ENCODE results near the gene RAB12. TPM values are rescaled to one million over a fixed set of nuclear protein-coding genes. Genes with fewer than 3 reads are reported as not detected.
"Not testable (repeated sequence)": the region's sequence is repeated elsewhere in the genome, so short reads cannot be mapped to it uniquely, and the experiment has no call there.

Gene RAB12
- polyA plus RNA-seq, 1 donor: 27.5 TPM

DNA sequence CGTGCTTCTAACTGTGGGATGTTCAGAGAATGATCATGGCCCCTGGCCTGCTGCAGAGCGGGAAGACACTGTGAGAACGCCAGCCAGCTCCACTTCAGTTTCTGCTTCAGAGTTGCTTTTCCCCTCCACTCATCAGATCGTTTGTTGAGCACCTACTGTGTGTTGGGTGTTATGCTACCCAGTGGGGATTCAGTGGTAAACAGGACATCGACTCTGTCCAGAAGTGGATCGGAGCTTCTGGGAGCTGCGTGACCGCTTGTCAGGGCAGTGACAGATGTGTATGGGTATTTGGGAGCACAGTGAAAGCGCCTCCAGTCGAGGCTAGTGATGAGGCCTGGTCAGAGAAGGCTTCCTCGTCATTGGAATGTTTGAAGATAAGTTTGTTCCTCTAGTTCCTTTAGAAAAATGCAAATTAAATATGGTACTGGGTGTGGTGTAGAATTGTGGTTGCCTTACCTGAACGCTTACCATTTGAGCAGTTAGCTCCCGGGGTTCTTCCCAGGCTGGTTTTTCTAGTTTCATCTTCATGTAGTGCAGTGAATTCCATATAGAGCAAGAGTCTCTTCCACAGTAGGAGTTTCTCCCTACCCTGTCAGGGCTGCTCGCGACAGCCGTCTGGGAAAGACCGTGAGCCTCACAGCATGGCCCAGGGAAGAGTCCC lies 2.8 kb downstream of the RAB12 start:
- peaks cover 16% of the 10 kb centered on the region for H3K27me3 ChIP-seq (ENCODE audit: control insufficient read depth, insufficient read depth, low read length)
- H3K27ac ChIP-seq (ENCODE audit: low read length): no peak overlapping the region
- DNase-seq: no peak
- peaks cover 10% of the 10 kb centered on the region for H3K4me1 ChIP-seq (ENCODE audit: control insufficient read depth, insufficient read depth, low read length)
- no peak overlapping the region for H3K4me3 ChIP-seq (ENCODE audit: low read length)
- H3K9me3 ChIP-seq (ENCODE audit: control insufficient read depth, low read depth, low read length): no peaks in the 10 kb centered on the region
- peaks cover 6% of the 10 kb centered on the region for H3K36me3 ChIP-seq (ENCODE audit: control insufficient read depth, insufficient read depth, low read length)
- WGBS (ENCODE audit: insufficient coverage, low lambda C conversion rate): no CpG with 5 or more reads among the region's 17 CpGs

DNA sequence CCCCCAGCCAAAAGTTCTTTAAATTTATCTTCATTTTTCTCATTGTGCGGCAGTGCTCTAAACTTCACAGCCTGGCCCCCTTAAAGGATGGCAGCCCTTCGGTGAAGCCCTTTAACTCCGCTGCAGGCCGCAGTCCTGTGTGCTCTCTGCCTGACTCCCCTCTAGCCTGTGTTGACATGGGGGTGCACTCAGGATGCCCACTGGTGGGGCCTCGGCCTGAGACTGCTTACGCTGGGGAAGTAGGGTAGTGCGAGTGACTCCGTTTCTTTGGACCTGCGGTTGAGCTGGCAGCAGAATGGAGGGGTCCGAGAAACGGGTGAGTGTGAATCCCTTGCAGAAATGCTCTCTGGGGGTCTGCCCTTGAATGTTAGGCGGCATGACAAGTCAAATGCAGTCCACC lies 5.6 kb downstream of the RAB12 start:
- no CpG with 5 or more reads among the region's 12 CpGs for WGBS (ENCODE audit: insufficient coverage, low lambda C conversion rate)
- Histone ChIP-seq H3K4me3 (ENCODE audit: low read length) (no peak overlapping the region), H3K27ac (ENCODE audit: low read length) (no peak overlapping the region), H3K36me3 (ENCODE audit: control insufficient read depth, insufficient read depth, low read length) (peaks cover 6% of the 10 kb centered on the region), H3K9me3 (ENCODE audit: control insufficient read depth, low read depth, low read length) (no peaks in the 10 kb centered on the region), H3K4me1 (ENCODE audit: control insufficient read depth, insufficient read depth, low read length) (peaks cover 10% of the 10 kb centered on the region), H3K27me3 (ENCODE audit: control insufficient read depth, insufficient read depth, low read length) (no peaks in the 10 kb centered on the region)
- no peak for DNase-seq

DNA sequence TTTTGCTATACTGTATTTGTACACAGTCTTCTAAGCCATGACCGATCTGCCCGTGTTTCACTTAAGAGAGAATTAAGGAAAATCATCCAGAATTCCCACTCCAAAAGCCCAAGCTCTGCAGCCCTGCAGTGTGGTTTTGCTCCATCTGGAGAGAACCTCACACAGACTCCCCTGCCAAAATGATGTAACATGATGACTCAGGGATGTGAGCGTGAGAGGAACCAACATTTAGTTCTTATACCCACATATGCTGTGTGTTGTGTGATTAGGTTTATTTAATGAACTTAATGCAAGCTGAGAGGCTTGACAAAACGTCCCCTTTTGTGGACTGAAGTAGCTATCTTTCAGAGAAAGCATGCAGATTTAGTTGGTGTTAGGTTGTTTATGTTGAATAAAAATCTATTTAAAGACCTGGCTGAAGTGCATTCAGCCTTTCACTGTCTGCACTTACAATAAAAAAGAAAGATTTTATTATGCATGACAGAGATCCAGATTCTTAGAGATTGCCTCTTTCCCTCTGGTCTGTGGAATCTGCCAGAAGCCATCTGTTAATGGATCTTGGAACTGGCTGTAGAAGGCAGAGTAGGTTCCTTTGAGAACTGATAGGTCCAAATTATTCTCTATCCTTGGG lies 6.3 kb downstream of the RAB12 start:
- no peaks in the 10 kb centered on the region for H3K9me3 ChIP-seq (ENCODE audit: control insufficient read depth, low read depth, low read length)
- peak in 1 of 2 donors; percentile 25 for DNase-seq
- peaks cover 6% of the 10 kb centered on the region for H3K36me3 ChIP-seq (ENCODE audit: control insufficient read depth, insufficient read depth, low read length)
- no CpG with 5 or more reads among the region's 4 CpGs for WGBS (ENCODE audit: insufficient coverage, low lambda C conversion rate)
- no peak overlapping the region for H3K27ac ChIP-seq (ENCODE audit: low read length)
- no peak overlapping the region for H3K4me3 ChIP-seq (ENCODE audit: low read length)
- H3K4me1 ChIP-seq (ENCODE audit: control insufficient read depth, insufficient read depth, low read length): peaks cover 7% of the 10 kb centered on the region
- no peaks in the 10 kb centered on the region for H3K27me3 ChIP-seq (ENCODE audit: control insufficient read depth, insufficient read depth, low read length)

DNA sequence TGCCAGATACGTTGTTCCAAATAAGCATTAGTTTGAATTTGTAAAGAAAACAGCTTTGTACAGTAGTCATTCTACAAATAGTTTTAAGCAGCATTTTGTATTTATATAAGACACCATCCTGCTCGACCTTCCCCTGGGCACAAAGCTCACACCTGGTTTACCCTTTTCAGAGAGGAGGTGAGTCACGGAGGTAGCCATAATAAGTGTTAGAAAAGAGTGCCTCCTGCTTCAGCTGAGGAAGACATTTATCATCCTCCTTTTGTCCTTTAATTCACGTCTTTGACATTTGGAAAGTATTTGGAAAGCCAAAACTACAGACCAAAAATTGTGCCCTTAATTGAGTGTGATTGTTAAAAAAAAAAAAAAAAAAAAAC lies 6.8 kb downstream of the RAB12 start:
- H3K36me3 ChIP-seq (ENCODE audit: control insufficient read depth, insufficient read depth, low read length): peaks cover 6% of the 10 kb centered on the region
- no CpG with 5 or more reads among the region's 4 CpGs for WGBS (ENCODE audit: insufficient coverage, low lambda C conversion rate)
- H3K27me3 ChIP-seq (ENCODE audit: control insufficient read depth, insufficient read depth, low read length): no peaks in the 10 kb centered on the region
- H3K27ac ChIP-seq (ENCODE audit: low read length): no peak overlapping the region
- DNase-seq: no peak
- peaks cover 4% of the 10 kb centered on the region for H3K4me1 ChIP-seq (ENCODE audit: control insufficient read depth, insufficient read depth, low read length)
- H3K4me3 ChIP-seq (ENCODE audit: low read length): no peak overlapping the region
- H3K9me3 ChIP-seq (ENCODE audit: control insufficient read depth, low read depth, low read length): no peaks in the 10 kb centered on the region

DNA sequence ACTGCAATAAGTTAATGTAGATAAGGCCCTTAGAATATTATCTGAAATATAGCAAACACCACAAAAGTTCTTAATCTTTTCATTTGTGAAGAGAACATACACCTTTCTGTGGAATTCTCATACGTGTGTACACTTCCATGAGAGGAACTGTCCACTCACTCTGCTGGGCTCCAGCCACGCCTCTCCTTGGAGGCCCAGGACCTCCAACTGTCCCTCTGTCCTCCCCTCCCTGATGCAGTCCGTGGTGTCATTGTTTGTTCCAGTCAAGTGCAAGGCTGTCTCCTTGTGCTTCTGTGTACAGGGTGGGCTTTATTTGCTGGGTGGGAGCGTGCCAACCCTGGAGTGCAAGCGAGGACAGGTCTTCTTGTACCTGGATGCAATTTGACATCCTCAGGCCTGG lies 8.7 kb downstream of the RAB12 start:
- no peak for DNase-seq
- no peak overlapping the region for H3K27ac ChIP-seq (ENCODE audit: low read length)
- H3K4me1 ChIP-seq (ENCODE audit: control insufficient read depth, insufficient read depth, low read length): peaks cover 2% of the 10 kb centered on the region
- no peaks in the 10 kb centered on the region for H3K36me3 ChIP-seq (ENCODE audit: control insufficient read depth, insufficient read depth, low read length)
- H3K4me3 ChIP-seq (ENCODE audit: low read length): no peak overlapping the region
- H3K27me3 ChIP-seq (ENCODE audit: control insufficient read depth, insufficient read depth, low read length): no peaks in the 10 kb centered on the region
- no CpG with 5 or more reads among the region's 5 CpGs for WGBS (ENCODE audit: insufficient coverage, low lambda C conversion rate)
- H3K9me3 ChIP-seq (ENCODE audit: control insufficient read depth, low read depth, low read length): no peaks in the 10 kb centered on the region

DNA sequence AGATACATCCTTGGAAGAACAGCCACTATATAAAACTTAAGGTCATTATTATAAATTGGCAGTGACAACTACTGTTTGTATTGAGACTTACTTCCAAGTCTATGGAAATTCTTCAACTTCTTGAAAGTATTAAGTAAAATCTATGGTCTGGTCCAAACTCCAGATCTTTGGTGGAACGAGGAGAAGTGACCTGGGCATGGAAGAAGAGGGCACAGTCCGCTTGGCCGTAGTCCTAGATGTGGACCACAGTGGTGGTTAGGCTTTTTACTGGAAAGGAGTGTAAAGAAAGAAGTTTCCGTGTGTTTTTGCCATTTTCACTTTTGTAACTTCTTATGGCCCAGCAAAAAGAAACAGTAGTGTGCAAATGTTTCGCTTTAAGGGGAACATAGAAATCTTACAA lies 9.8 kb downstream of the RAB12 start:
- Histone ChIP-seq H3K27ac (ENCODE audit: low read length) (no peak overlapping the region), H3K36me3 (ENCODE audit: control insufficient read depth, insufficient read depth, low read length) (no peaks in the 10 kb centered on the region), H3K4me1 (ENCODE audit: control insufficient read depth, insufficient read depth, low read length) (peaks cover 2% of the 10 kb centered on the region), H3K9me3 (ENCODE audit: control insufficient read depth, low read depth, low read length) (no peaks in the 10 kb centered on the region), H3K4me3 (ENCODE audit: low read length) (no peak overlapping the region), H3K27me3 (ENCODE audit: control insufficient read depth, insufficient read depth, low read length) (no peaks in the 10 kb centered on the region)
- no peak for DNase-seq
- 81% methylated on average over 3 of the region's 5 CpGs for WGBS (ENCODE audit: insufficient coverage, low lambda C conversion rate)

DNA sequence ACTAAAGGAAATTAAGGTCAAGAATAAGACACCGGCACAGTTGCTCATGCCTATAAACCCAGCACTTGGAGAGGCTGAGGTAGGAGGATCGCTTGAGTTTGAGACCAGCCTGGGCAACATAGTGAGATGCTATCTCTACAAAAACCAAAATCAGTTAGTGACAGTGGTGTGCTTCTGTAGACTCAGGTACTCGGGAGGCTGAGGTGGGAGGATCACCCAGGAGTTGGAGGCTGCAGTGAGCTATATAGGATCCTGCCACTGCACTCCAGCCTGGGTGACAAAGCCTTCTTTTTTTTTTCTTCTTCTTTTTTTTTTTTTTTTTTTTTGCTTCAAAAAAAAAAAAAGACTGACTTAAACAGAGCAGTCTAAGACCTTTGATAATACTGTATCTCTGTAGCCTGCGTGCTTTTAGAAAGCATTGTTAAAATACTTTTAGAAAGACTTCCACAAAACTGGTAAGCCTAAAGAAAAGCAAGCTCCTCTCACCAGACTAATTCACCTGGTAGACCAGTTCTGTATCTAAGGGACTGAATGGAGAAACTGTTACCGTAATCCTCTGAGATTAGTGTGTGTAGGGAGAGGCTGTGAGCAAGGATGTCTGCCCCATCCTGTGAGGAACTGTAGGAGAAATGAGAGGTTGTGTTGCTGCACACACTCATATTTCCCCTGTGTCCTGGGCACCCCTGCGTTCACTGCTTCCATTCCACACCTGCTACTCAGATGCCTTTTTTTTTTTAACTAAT lies 10.8 kb downstream of the RAB12 start:
- Histone ChIP-seq H3K9me3 (ENCODE audit: control insufficient read depth, low read depth, low read length) (no peaks in the 10 kb centered on the region), H3K27me3 (ENCODE audit: control insufficient read depth, insufficient read depth, low read length) (no peaks in the 10 kb centered on the region), H3K4me1 (ENCODE audit: control insufficient read depth, insufficient read depth, low read length) (no peaks in the 10 kb centered on the region), H3K4me3 (ENCODE audit: low read length) (no peak overlapping the region), H3K36me3 (ENCODE audit: control insufficient read depth, insufficient read depth, low read length) (no peaks in the 10 kb centered on the region), H3K27ac (ENCODE audit: low read length) (no peak overlapping the region)
- DNase-seq: no peak
- 100% methylated on average over 1 of the region's 6 CpGs for WGBS (ENCODE audit: insufficient coverage, low lambda C conversion rate)

DNA sequence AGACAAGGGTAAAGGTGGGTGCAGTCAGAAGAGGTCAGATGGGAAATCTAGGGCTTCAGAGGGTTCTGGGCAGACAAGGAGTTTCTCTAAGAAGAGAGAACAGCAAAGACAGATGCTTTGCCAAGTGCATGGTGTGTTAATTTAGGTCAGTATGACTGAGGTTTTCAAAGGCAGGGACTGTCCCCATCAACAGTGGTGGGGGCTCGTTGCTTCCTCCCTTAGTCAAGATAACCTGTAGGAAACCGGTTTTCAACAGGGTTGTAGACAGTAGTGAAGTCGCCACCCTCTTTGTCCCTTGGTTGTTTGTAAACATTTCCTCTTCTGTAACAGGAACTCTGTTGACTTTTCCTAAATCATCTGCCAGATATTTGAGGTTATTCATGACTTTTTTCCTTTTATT lies 11.6 kb downstream of the RAB12 start:
- WGBS (ENCODE audit: insufficient coverage, low lambda C conversion rate): no CpG with 5 or more reads among the region's 3 CpGs
- no peak for DNase-seq
- peaks cover 7% of the 10 kb centered on the region for H3K36me3 ChIP-seq (ENCODE audit: control insufficient read depth, insufficient read depth, low read length)
- no peaks in the 10 kb centered on the region for H3K27me3 ChIP-seq (ENCODE audit: control insufficient read depth, insufficient read depth, low read length)
- no peak overlapping the region for H3K27ac ChIP-seq (ENCODE audit: low read length)
- H3K9me3 ChIP-seq (ENCODE audit: control insufficient read depth, low read depth, low read length): no peaks in the 10 kb centered on the region
- no peak overlapping the region for H3K4me3 ChIP-seq (ENCODE audit: low read length)
- H3K4me1 ChIP-seq (ENCODE audit: control insufficient read depth, insufficient read depth, low read length): no peaks in the 10 kb centered on the region

DNA sequence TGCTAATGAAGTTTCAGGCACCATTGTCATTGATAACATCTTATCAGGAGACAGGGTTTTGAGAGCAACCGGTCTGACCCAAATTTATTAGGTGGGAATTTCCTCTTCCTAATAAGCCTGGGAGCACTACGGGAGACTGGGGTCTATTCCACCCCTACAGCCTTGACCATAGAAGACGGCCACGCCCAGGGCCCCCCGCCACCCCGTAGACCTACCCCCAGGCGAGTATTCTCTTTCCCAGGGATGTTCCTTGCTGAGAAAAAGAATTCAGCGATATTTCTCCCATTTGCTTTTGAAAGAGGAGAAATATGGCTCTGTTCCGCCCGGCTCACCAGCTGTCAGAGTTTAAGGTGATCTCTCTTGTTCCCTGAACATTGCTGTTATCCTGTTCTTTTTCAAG lies 13.4 kb downstream of the RAB12 start:
- not testable (repeated sequence) for H3K4me3 ChIP-seq (ENCODE audit: low read length); H3K4me1 ChIP-seq (ENCODE audit: control insufficient read depth, insufficient read depth, low read length); H3K27me3 ChIP-seq (ENCODE audit: control insufficient read depth, insufficient read depth, low read length); H3K9me3 ChIP-seq (ENCODE audit: control insufficient read depth, low read depth, low read length); H3K27ac ChIP-seq (ENCODE audit: low read length); DNase-seq
- WGBS (ENCODE audit: insufficient coverage, low lambda C conversion rate): no CpG with 5 or more reads among the region's 10 CpGs
- peaks cover 22% of the 10 kb centered on the region for H3K36me3 ChIP-seq (ENCODE audit: control insufficient read depth, insufficient read depth, low read length)

DNA sequence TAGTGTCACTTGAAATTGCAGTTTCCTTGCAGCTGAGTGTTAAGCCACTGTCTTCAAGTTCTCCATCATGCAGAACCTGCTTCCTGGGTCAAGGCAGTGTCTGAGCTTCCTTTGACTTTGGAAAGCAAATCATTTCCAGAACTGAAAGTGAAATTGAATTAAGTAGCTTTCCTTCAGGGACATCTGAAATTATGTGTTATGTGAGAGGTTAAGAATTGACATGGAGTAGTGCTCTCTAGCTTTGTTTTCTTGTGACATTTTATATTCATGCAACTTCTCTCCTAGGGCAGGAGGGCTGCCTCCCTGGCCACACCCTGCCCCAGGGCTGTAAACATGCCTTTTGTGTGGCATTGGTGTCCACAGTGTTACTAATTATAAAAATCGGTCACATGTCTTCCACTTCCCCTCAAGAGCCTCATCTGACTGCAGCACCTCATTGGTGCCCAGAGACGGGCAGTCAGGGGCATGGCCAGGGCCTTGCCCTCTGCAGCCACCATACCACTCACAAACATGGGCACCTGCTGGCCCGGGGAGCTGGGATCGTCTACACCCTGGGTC lies 14.4 kb downstream of the RAB12 start:
- no peaks in the 10 kb centered on the region for H3K4me1 ChIP-seq (ENCODE audit: control insufficient read depth, insufficient read depth, low read length)
- H3K9me3 ChIP-seq (ENCODE audit: control insufficient read depth, low read depth, low read length): no peaks in the 10 kb centered on the region
- peak in 1 of 2 donors; percentile 36 for DNase-seq
- no peak overlapping the region for H3K4me3 ChIP-seq (ENCODE audit: low read length)
- no peak overlapping the region for H3K27ac ChIP-seq (ENCODE audit: low read length)
- H3K36me3 ChIP-seq (ENCODE audit: control insufficient read depth, insufficient read depth, low read length): peaks cover 23% of the 10 kb centered on the region
- no peaks in the 10 kb centered on the region for H3K27me3 ChIP-seq (ENCODE audit: control insufficient read depth, insufficient read depth, low read length)
- no CpG with 5 or more reads among the region's 4 CpGs for WGBS (ENCODE audit: insufficient coverage, low lambda C conversion rate)
